Activated CD4-positive, alpha-beta T cell treated with anti-CD3 and anti-CD28 coated beads, Interleukin-2, amount 50 U/mL, for 24 hours (primary cell): ENCODE measurements around the gene ITGB4.

ENCODE experiments used
- DNase-seq, 2 donors: peaks; one replicate each; pipeline ENCODE4 v3.0.0-alpha.2; 2020; ENCODE audit warnings: low read depth in 1 of 2, low spot score in 1 of 2

ITGB4 gene

GRCh38 chr17:75720656-75721462, at the start of gene ITGB4:
Gene ITGB4, plus strand, starts transcription at chr17:75721459. Its CDS starts 3,245 bp downstream, at chr17:75724704.
- peak; percentile 4 to 23 for DNase-seq

GRCh38 chr17:75672011-75672410, 49.2 kb upstream of the ITGB4 start:
- no peak for DNase-seq

DNA sequence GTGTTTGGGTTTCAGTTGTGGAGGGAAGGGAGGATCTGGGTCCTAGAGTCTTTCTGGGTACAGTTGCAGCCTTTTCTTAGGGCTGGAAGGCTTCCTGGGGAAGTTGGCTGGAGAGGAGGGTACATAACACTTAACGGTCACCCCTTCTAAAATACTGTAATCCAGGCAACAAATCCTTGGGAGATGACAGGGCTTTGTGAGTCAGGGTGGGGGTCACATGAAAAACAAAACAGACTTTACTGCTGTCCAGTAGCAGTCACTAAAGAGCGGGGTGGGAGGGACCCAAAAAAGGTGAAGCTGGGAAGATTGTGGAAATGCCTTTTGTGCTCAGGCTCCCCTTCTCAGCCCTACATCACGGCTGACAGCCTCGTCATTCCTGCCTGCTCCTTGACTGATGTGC, 47.8 kb upstream of the ITGB4 start:
- DNase-seq: no peak

DNA sequence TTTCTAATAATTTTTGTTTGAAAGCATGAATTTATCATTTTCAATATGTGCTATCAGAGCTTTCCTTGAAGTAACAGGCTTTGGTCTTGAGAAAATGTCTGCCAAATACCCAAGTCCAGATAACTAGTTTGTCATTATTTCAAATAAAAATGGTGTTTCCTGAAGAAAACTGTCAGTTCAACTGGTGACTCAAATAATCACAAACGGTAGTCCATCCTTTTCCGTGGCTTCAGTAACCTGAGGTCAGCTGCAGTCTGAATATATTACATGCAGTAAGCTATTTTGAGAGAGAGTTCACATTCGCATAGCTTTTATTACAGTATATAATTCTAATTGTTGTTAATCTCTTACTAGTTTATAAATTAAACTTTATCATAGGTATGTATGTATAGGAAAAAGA, 44.8 kb upstream of the ITGB4 start:
- DNase-seq: no peak

- no peak for DNase-seq
Measured at GRCh38 chr17:75679706-75680211, 41.5 kb upstream of the ITGB4 start.

GRCh38 chr17:75680431-75680830, 40.8 kb upstream of the ITGB4 start:
- DNase-seq: no peak

DNA sequence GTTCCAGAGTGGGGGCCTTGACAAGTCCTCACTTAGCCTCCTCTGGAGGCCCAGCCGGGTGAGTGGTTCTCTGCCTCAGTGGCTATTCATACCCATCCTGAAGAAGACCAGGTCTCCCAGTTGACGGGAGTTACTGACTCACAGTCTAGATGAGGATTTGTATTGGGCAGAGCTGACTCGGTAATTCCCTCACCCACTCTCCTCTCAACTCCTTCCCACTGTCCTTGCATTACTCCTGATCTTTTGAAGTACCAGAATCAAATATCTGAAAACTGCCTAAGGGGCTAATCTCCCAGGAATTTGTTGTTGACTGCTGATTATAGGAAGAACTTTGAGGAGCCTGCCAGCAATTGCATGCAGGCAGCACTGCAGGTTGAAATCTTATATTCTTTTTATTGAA, 40.0 kb upstream of the ITGB4 start:
- DNase-seq: no peak

GRCh38 chr17:75683583-75683982, 37.7 kb upstream of the ITGB4 start:
- DNase-seq: no peak

DNA sequence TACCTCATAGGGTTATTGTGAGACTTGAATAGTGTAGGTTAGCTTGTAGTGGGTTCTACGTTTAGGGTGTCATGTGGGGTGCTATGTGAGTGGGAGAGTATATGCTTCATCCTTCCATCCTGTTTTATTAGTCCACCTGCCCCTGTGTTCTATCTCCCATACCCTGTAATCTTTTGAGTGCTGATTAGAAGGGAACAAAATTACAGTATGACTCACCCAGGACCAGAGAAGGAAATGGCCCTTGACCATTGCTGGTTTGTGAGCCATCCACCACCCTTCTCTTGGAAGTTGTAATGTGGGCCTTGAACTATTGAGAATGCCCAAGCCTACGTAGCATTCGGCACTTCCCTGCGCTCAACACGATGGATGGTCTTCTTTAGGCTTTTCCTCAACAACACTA, 37.0 kb upstream of the ITGB4 start:
- DNase-seq: no peak

DNA sequence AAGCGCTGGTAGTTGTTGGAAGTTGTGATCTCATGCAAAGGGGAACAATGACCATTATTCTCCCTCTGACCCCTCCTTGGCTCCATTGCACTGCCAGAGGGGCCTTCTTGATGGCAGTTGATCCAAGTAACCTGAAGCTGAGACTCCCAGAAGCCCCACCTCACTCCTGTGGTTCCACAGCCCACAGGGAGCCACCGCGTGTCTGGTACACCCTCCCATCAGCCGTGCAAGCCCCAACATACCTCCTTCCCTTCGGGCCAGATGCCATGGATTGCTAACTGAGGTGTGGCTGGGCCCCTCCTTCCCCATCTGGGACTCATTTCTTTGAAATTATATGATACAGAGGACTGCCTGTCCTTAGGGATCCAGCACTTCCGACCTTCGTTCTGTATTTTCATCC, 36.3 kb upstream of the ITGB4 start:
- no peak for DNase-seq

DNA sequence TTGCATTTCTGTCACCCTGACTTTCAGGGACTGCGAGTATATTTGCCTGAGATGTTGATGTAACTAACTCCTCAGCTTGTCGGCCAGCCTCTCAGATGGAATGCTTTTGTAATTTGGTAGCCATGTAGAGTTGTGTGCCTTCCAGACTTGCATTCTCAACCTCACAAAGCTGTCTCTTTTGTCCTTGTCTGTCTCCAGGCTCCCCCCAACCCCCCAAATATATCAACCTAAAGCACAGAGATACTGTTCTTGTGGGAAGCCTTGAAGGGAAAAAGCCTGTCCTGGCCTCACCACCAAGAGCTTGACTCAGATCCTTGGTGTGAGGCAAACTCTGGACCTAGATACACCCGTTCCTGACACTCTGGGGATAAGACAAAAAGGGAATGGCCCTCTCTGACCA, 35.8 kb upstream of the ITGB4 start:
- DNase-seq: no peak

- DNase-seq: no peak
Measured at GRCh38 chr17:75688209-75688825, 32.9 kb upstream of the ITGB4 start.

- peak in 1 of 2 donors; percentile 13 for DNase-seq
Measured at GRCh38 chr17:75689441-75689873, 31.8 kb upstream of the ITGB4 start.

GRCh38 chr17:75691371-75691791, 29.9 kb upstream of the ITGB4 start:
- DNase-seq: peak in 1 of 2 donors; percentile 14

GRCh38 chr17:75691801-75692626, 29.2 kb upstream of the ITGB4 start:
- DNase-seq: no peak

DNA sequence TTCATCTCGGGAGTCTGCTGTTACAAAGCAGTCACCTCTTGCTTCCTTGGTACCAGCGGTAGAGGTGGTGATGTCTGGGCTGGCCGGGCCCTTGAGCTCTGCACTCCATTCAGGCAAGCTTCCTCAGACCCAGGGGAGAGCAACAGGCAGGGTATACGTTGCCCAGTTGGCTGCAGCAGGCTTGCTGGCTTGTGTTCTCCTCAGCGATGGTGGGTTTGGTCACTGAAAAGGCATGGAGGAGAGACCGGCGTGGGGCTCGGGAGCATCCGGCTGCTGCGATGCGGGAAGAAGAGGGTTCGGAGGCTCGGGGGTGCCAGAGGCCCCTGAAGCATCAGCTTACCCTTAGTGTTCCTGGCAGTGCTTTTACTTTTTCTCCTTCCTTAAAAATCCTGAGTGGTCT, 28.3 kb upstream of the ITGB4 start:
- DNase-seq: no peak

DNA sequence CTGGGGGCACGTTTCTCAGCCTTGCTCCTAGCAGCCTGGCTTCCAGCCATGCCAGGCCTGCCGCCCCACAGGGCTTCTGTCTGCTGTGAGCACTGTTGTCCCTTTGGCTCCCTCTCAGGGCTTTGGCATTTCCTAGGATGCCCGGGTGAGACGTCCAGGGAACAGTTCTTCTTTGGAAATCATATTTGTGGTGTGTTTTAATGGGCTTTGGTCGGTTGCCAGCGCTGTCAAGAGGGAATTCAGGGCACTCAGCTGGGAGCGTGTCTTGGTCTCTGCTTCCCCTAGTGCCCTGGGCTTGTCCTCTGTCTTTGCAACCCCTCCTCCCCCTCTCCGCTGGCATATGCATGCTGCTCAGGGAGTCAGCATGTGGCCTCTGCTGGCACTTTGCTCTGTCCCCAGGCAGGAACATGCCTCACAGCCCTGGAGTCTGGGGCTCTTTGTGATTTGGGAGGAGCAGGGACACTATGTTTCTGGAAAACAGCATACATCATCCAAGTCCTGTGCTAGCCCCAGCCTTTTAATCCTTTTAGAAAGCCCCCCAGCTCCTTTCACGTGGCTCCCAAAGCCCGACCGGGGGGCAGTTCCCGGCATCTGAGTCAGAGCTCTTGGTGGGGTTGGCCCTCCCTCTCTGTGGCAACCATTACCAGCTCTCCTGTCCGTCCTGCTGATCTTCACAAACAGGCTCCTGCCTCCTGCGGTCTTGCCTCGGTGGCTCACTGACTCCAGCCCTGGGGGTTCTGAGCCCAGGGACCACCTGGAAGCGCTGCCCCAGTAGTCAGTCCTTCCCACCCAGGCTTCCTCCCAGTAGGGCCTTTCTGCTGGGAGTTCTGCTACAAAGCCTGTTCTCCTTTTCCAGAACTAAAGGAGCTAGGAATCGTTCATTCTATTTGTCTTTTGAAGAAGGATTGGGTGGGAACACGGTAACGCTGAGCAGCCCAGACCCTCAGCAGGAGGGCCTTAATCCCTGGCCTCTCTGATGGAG, 27.5 kb upstream of the ITGB4 start:
- no peak for DNase-seq

DNA sequence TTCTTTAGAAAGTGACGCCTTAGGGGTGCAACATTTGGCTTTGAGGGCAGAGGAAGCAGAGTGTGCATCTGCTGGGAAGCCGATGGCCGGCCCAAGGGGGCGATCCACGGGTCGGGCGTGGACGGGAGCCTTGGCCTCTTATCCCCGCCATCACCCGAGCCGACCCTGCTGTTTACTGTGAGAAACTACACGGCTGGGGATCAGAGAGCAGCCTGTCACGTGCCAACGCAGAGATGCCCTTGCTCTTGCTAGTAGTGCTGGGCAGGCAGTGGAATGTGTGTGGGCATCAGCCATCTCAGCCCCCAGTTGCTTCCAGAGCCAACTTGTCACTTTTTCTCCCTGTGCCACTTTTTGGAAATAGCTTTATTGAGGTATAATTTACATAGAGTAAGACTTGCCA, 26.7 kb upstream of the ITGB4 start:
- DNase-seq: no peak

- DNase-seq: no peak
Measured at GRCh38 chr17:75695141-75695829, 26.0 kb upstream of the ITGB4 start.

DNA sequence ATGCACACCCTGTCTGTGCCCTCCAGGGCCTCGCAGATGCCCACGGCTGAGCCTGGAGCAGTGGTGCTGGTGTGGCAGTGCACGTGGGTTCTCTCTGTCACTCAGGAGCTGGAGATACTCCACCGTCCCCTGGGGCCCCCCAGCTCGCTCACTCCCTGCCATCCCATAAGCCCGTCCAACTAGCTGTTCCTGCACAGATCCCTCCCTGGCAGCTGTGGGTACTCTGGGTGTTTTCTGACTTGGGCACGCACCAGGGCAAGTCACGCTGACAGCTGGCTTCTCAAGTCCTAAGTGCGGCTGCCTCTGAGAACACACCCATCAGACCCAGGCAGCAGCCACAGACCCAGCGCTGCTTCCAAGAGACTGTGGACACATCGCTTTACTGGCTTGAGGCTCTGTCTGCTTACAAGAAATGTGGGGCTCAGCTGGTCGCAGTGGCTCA, 25.4 kb upstream of the ITGB4 start:
- no peak for DNase-seq
